Epithelial cell of prostate (primary cell): ENCODE results near the gene STYK1.
A peak's percentile ranks its signal among the peaks of the same experiment; 100 is the strongest.
"Not testable (repeated sequence)": the region's sequence is repeated elsewhere in the genome, so short reads cannot be mapped to it uniquely, and the experiment has no call there.

Source experiments
- DNase-seq: peaks from one replicate; pipeline ENCODE4 v3.0.0-alpha.2; 2011; ENCODE audit warnings: low read depth, low spot score
- H3K27ac ChIP-seq: fragments of 450-650 bp; 2 replicates; pipeline ENCODE4 v1.5.1; 2017; ENCODE audit warnings: mild to moderate bottlenecking

Gene STYK1

GRCh38 chr12:10632226-10632625 lies 41.6 kb downstream of the STYK1 start:
- no peak overlapping the region for H3K27ac ChIP-seq
- no peak for DNase-seq

- DNase-seq: no peak
Measured at GRCh38 chr12:10624605-10625004, 49.2 kb downstream of the STYK1 start.

GRCh38 chr12:10623131-10623530 lies 50.7 kb downstream of the STYK1 start:
- no peak overlapping the region for H3K27ac ChIP-seq
- DNase-seq: no peak

More at GRCh38 chr12:10624605-10625004, 49.2 kb downstream of the STYK1 start:
- H3K27ac ChIP-seq: no peak overlapping the region

- no peak for DNase-seq
- H3K27ac ChIP-seq: no peak overlapping the region
Measured at GRCh38 chr12:10621278-10621677, 52.6 kb downstream of the STYK1 start.

- DNase-seq: no peak
- H3K27ac ChIP-seq: no peak overlapping the region
Measured at GRCh38 chr12:10620078-10620779, 53.6 kb downstream of the STYK1 start.

- H3K27ac ChIP-seq: peak overlapping the region; percentile 89
- DNase-seq: peak; percentile 49
Measured at GRCh38 chr12:10618338-10618987, 55.4 kb downstream of the STYK1 start.

GRCh38 chr12:10617863-10618262 lies 56.0 kb downstream of the STYK1 start:
- DNase-seq: no peak
- H3K27ac ChIP-seq: peak overlapping the region; percentile 89

GRCh38 chr12:10615532-10615931 lies 58.3 kb downstream of the STYK1 start:
- DNase-seq: no peak
- no peak overlapping the region for H3K27ac ChIP-seq

- peak overlapping the region; percentile 77 for H3K27ac ChIP-seq
- DNase-seq: no peak
Measured at GRCh38 chr12:10614056-10614370, 59.8 kb downstream of the STYK1 start.

- peak; percentile 89 for DNase-seq
- peak within 1 kb of the TSS; percentile 77 for H3K27ac ChIP-seq
Measured at GRCh38 chr12:10613349-10614055, 60.4 kb downstream of the STYK1 start, which contains the start of gene MAGOHB. Gene MAGOHB (minus strand): TSS chr12:10613609. CDS start chr12:10613532, 77 bp downstream.

- peak overlapping the region; percentile 77 for H3K27ac ChIP-seq
- no peak for DNase-seq
Measured at GRCh38 chr12:10612984-10613348, 60.9 kb downstream of the STYK1 start.

- DNase-seq: no peak
- no peak overlapping the region for H3K27ac ChIP-seq
Measured at GRCh38 chr12:10612110-10612509, 61.7 kb downstream of the STYK1 start.

- not testable (repeated sequence) for DNase-seq, H3K27ac ChIP-seq
Measured at GRCh38 chr12:10611258-10611657, 62.6 kb downstream of the STYK1 start.

GRCh38 chr12:10610188-10610587 lies 63.7 kb downstream of the STYK1 start:
- DNase-seq: no peak
- H3K27ac ChIP-seq: no peak overlapping the region

GRCh38 chr12:10607885-10608458 lies 65.9 kb downstream of the STYK1 start:
- H3K27ac ChIP-seq: no peak overlapping the region
- no peak for DNase-seq

- no peak overlapping the region for H3K27ac ChIP-seq
- DNase-seq: no peak
Measured at GRCh38 chr12:10601860-10602259, 72.0 kb downstream of the STYK1 start.

- no peak for DNase-seq
- no peak overlapping the region for H3K27ac ChIP-seq
Measured at GRCh38 chr12:10600988-10601387, 72.9 kb downstream of the STYK1 start.

- no peak overlapping the region for H3K27ac ChIP-seq
- no peak for DNase-seq
Measured at GRCh38 chr12:10595881-10596280, 78.0 kb downstream of the STYK1 start.

GRCh38 chr12:10590966-10591365 lies 82.9 kb downstream of the STYK1 start:
- DNase-seq: no peak
- no peak overlapping the region for H3K27ac ChIP-seq

GRCh38 chr12:10584415-10584814 lies 89.4 kb downstream of the STYK1 start:
- H3K27ac ChIP-seq: no peak overlapping the region
- DNase-seq: no peak

- no peak for DNase-seq
- H3K27ac ChIP-seq: no peak overlapping the region
Measured at GRCh38 chr12:10582704-10583103, 91.1 kb downstream of the STYK1 start.
